H1 (cell line): ENCODE data around the gene GAS6. TPM values are rescaled to one million over a fixed set of nuclear protein-coding genes. Genes with fewer than 3 reads are reported as not detected.

ENCODE experiments used
- CTCF ChIA-PET: fragments of 300-600 bp; sonication (Branson Sonifier 250); formaldehyde crosslinking; loops from one replicate; lab custom pipeline; 2021; ENCODE audit not compliant: partially characterized antibody; lab: Charles Lee
- POLR2A ChIA-PET: fragments of 300-600 bp; sonication (Branson Sonifier 250); formaldehyde crosslinking; loops from one replicate; lab custom pipeline; 2021; ENCODE audit warnings: inconsistent platforms; ENCODE audit not compliant: partially characterized antibody; lab: Charles Lee
- DNase-seq, 2 experiments: peaks; one replicate each; pipeline versions ENCODE4 v3.0.0 to v3.0.0-alpha.2; 2010 to 2022; ENCODE audit warnings: low spot score in 2 of 2, low read depth in 1 of 2, mixed read lengths in 1 of 2
- FAIRE-seq: peaks from 2 replicates; lab custom pipeline; 2011; peaks lifted over from hg19 to GRCh38; lab: Jason Lieb, UNC
- H2AFZ ChIP-seq: 2 replicates; pipeline ENCODE4 v1.8.1; 2012; ENCODE audit warnings: low read length, inconsistent platforms
- H2AK5ac ChIP-seq: 2 replicates; pipeline ENCODE4 v1.6.1; 2013; ENCODE audit warnings: low read depth, low read length
- H2BK120ac ChIP-seq: replicated peaks from 2 replicates; pipeline ENCODE3; 2013; ENCODE audit warnings: low read depth, low read length, inconsistent platforms
- H2BK12ac ChIP-seq: 2 replicates; pipeline ENCODE4 v1.6.1; 2013; ENCODE audit warnings: low read depth, low read length
- H2BK15ac ChIP-seq: 2 replicates; pipeline ENCODE4 v1.6.1; 2013; ENCODE audit warnings: low read length
- H2BK20ac ChIP-seq: 2 replicates; pipeline ENCODE4 v1.6.1; 2013; ENCODE audit warnings: low read length
- H2BK5ac ChIP-seq: 2 replicates; pipeline ENCODE4 v1.6.1; 2013; ENCODE audit warnings: low read depth, low read length
- H3K14ac ChIP-seq: 2 replicates; pipeline ENCODE4 v1.6.1; 2013; ENCODE audit warnings: inconsistent platforms; ENCODE audit not compliant: insufficient read length
- H3K18ac ChIP-seq: 2 replicates; pipeline ENCODE4 v1.6.1; 2013; ENCODE audit warnings: low read length; ENCODE audit errors: extremely low read depth
- H3K23ac ChIP-seq: 2 replicates; pipeline ENCODE4 v1.6.1; 2013; ENCODE audit warnings: inconsistent platforms; ENCODE audit not compliant: insufficient read length
- H3K23me2 ChIP-seq: 2 replicates; pipeline ENCODE4 v1.6.1; 2013; ENCODE audit warnings: low read depth, low read length
- H3K27ac ChIP-seq: 2 replicates; pipeline ENCODE4 v1.6.1; 2011; ENCODE audit warnings: low read depth, low read length, inconsistent platforms
- H3K27me3 ChIP-seq, 4 experiments: replicated peaks in 1 of 4; 1 replicate in 1 of 4; 2 replicates in 3 of 4; pipeline versions ENCODE4 v1.6.1 to v1.8.1; 2011 to 2013; ENCODE audit warnings: low read length in 3 of 4, mild to moderate bottlenecking in 3 of 4, inconsistent platforms in 2 of 4, mixed read lengths in 2 of 4, moderate library complexity in 1 of 4; ENCODE audit not compliant: control insufficient read depth in 3 of 4, insufficient read depth in 3 of 4; ENCODE audit errors: extremely low read depth in 1 of 4
- H3K36me3 ChIP-seq, 4 experiments: 2 replicates each; pipeline versions ENCODE4 v1.6.1 to v1.8.1; 2011 to 2013; ENCODE audit warnings: mild to moderate bottlenecking in 4 of 4, low read length in 3 of 4, moderate library complexity in 2 of 4, control low read depth in 1 of 4, inconsistent platforms in 1 of 4; ENCODE audit not compliant: insufficient read depth in 4 of 4, control insufficient read depth in 2 of 4
- H3K4ac ChIP-seq: replicated peaks from 2 replicates; pipeline ENCODE3; 2013; ENCODE audit warnings: low read length, low read depth, mixed read lengths, inconsistent platforms; ENCODE audit not compliant: insufficient read length
- H3K4me1 ChIP-seq, 4 experiments: replicated peaks in 1 of 4; 1 replicate in 1 of 4; 2 replicates in 3 of 4; pipeline versions ENCODE4 v1.6.1 to v1.8.1; 2011 to 2013; ENCODE audit warnings: low read length in 3 of 4, inconsistent platforms in 2 of 4, mixed read lengths in 1 of 4; ENCODE audit not compliant: insufficient read depth in 4 of 4, control insufficient read depth in 3 of 4
- H3K4me2 ChIP-seq, 2 experiments: 2 replicates each; pipeline versions ENCODE4 v1.6.1 to v1.8.1; 2011 to 2013; ENCODE audit warnings: low read depth in 2 of 2, low read length in 2 of 2, control low read depth in 1 of 2, inconsistent platforms in 1 of 2, mild to moderate bottlenecking in 1 of 2; ENCODE audit not compliant: insufficient read depth in 1 of 2
- H3K4me3 ChIP-seq, 4 experiments: fragments of 200-600, 300-600 bp in 1 of 4; sonication (generic), shearing (Covaris generic), sonication (Bioruptor Twin) in 1 of 4; 2 replicates each; pipeline versions ENCODE4 v1.5.1 to v1.8.1; 2011 to 2016; ENCODE audit warnings: low read length in 4 of 4, low read depth in 3 of 4, control low read depth in 2 of 4, inconsistent platforms in 2 of 4, mild to moderate bottlenecking in 2 of 4, mixed read lengths in 1 of 4, moderate library complexity in 1 of 4; ENCODE audit not compliant: insufficient read depth in 2 of 4; ENCODE audit errors: extremely low read depth in 1 of 4
- H3K56ac ChIP-seq: replicated peaks from 2 replicates; pipeline ENCODE3; 2013; ENCODE audit warnings: low read depth, mild to moderate bottlenecking, mixed read lengths, low read length, inconsistent platforms; ENCODE audit not compliant: insufficient read length
- H3K79me1 ChIP-seq: 2 replicates; pipeline ENCODE4 v1.6.1; 2013; ENCODE audit warnings: low read depth, low read length, control low read depth
- H3K79me2 ChIP-seq, 2 experiments: 2 replicates each; pipeline versions ENCODE4 v1.6.1 to v1.8.1; 2012 to 2013; ENCODE audit warnings: low read length in 2 of 2, mild to moderate bottlenecking in 2 of 2, inconsistent platforms in 1 of 2; ENCODE audit not compliant: insufficient read depth in 2 of 2, control insufficient read depth in 1 of 2
- H3K9ac ChIP-seq, 4 experiments: replicated peaks in 1 of 4; 1 replicate in 1 of 4; 2 replicates in 3 of 4; pipeline versions ENCODE4 v1.6.1 to v1.8.1; 2011 to 2013; ENCODE audit warnings: low read depth in 3 of 4, low read length in 3 of 4, control low read depth in 2 of 4, mild to moderate bottlenecking in 2 of 4, moderate library complexity in 2 of 4, inconsistent platforms in 1 of 4; ENCODE audit errors: extremely low read depth in 1 of 4
- H3K9me3 ChIP-seq, 2 experiments: 2 replicates each; pipeline versions ENCODE4 v1.6.1 to v1.8.1; 2012 to 2013; ENCODE audit warnings: mild to moderate bottlenecking in 2 of 2, moderate library complexity in 2 of 2, control low read depth in 1 of 2, inconsistent platforms in 1 of 2, low read depth in 1 of 2, low read length in 1 of 2, mixed read lengths in 1 of 2; ENCODE audit not compliant: insufficient read depth in 2 of 2
- H4K20me1 ChIP-seq, 2 experiments: replicated peaks in 1 of 2; 2 replicates each; pipeline versions ENCODE3 to v1.8.1; 2011 to 2013; ENCODE audit warnings: inconsistent platforms in 2 of 2, low read length in 2 of 2, mild to moderate bottlenecking in 1 of 2; ENCODE audit not compliant: insufficient read depth in 2 of 2, control insufficient read depth in 1 of 2
- H4K5ac ChIP-seq: 2 replicates; pipeline ENCODE4 v1.6.1; 2013; ENCODE audit warnings: low read length, low read depth, mixed read lengths, inconsistent platforms; ENCODE audit not compliant: insufficient read length
- H4K8ac ChIP-seq: 2 replicates; pipeline ENCODE4 v1.8.0; 2013; ENCODE audit warnings: mild to moderate bottlenecking, moderate library complexity, low read length, inconsistent platforms; ENCODE audit not compliant: insufficient read depth; ENCODE audit errors: extremely low read depth
- H4K91ac ChIP-seq: replicated peaks from 2 replicates; pipeline ENCODE3; 2013; ENCODE audit warnings: low read length, mixed read lengths, inconsistent platforms; ENCODE audit not compliant: insufficient read length
- ATF2 ChIP-seq: IDR thresholded peaks from 2 replicates; pipeline ENCODE4 v1.6.1; 2012; ENCODE audit warnings: low read length, inconsistent platforms
- CTBP2 ChIP-seq: IDR thresholded peaks from 2 replicates; pipeline ENCODE4 v1.7.0; 2011; ENCODE audit warnings: borderline replicate concordance, mild to moderate bottlenecking, moderate library complexity, mixed read lengths, low read length; ENCODE audit not compliant: insufficient read depth, insufficient read length
- CTCF ChIP-seq, 3 experiments: IDR thresholded peaks; 1 replicate in 2 of 3; 2 replicates in 1 of 3; pipeline versions ENCODE4 v1.5.1 to v1.6.1; 2011; ENCODE audit warnings: low read length in 3 of 3, mild to moderate bottlenecking in 3 of 3, inconsistent platforms in 2 of 3, low read depth in 1 of 3, moderate library complexity in 1 of 3; ENCODE audit not compliant: insufficient read depth in 1 of 3; ENCODE audit errors: control extremely low read depth in 1 of 3
- HDAC2 ChIP-seq, 2 experiments: fragments of 300-600 bp in 1 of 2; sonication (generic) in 1 of 2; IDR thresholded peaks; 2 replicates each; pipeline ENCODE4 v1.6.1; 2011 to 2012; ENCODE audit warnings: low read depth in 2 of 2, low read length in 2 of 2, mild to moderate bottlenecking in 2 of 2, moderate library complexity in 2 of 2, borderline replicate concordance in 1 of 2, inconsistent platforms in 1 of 2
- MAFK ChIP-seq: IDR thresholded peaks from 2 replicates; pipeline ENCODE4 v1.6.1; 2012; ENCODE audit warnings: low read depth, mild to moderate bottlenecking, improper control_type of control experiment, low read length
- TCF12 ChIP-seq: IDR thresholded peaks from 2 replicates; pipeline ENCODE4 v1.6.1; 2011; ENCODE audit warnings: low read depth, mild to moderate bottlenecking, low read length
- TEAD4 ChIP-seq: IDR thresholded peaks from 2 replicates; pipeline ENCODE4 v1.6.1; 2012; ENCODE audit warnings: low read depth, low read length, inconsistent platforms, mixed read lengths
- WGBS, 2 experiments: shearing (Covaris generic) in 1 of 2; methylation state at CpG; one replicate each; pipeline versions ENCODE4 v1.1.6 to v1.1.7; 2013 to 2015; ENCODE audit warnings: low lambda C conversion rate in 2 of 2, mixed read lengths in 2 of 2, inconsistent platforms in 1 of 2, low coverage in 1 of 2, missing lambda C conversion rate in 1 of 2; ENCODE audit not compliant: insufficient replicate concordance in 2 of 2, insufficient coverage in 1 of 2, insufficient read length in 1 of 2; ENCODE audit errors: extremely low coverage in 1 of 2, missing lambda C conversion rate in 1 of 2; 5-methylcytosine and 5-hydroxymethylcytosine counted together
- polyA plus RNA-seq, 7 experiments: library from polyadenylated mRNA; depleted of rRNA in 3 of 7; stranded (reverse) in 5 of 7; unstranded in 2 of 7; fragments of >200 nt in 5 of 7; fragments of 200-250 nt in 2 of 7; gene quantifications; 1 replicate in 5 of 7; 2 replicates in 1 of 7; 4 replicates in 1 of 7; pipeline versions ENCODE4 v1.2.1 to v1.2.3, GENCODE V29; 2011 to 2013; ENCODE audit warnings: missing spikeins in 2 of 7, mixed read lengths in 2 of 7
- total RNA-seq: library from RNA; stranded (reverse); fragmentation: NEBNext Ultra II Directional; extraction: Animal tissue kit (Norgen Biotek cat#: 25700); gene quantifications from 2 replicates; pipeline ENCODE4 v1.2.1, GENCODE V29; 2021

The GAS6 gene
- total and polyA plus RNA-seq, 2 of the 8 experiments (the other 6 are each of a cell fraction or from before 2014, with no cell fraction given): 18.6 to 31.0 TPM

DNA sequence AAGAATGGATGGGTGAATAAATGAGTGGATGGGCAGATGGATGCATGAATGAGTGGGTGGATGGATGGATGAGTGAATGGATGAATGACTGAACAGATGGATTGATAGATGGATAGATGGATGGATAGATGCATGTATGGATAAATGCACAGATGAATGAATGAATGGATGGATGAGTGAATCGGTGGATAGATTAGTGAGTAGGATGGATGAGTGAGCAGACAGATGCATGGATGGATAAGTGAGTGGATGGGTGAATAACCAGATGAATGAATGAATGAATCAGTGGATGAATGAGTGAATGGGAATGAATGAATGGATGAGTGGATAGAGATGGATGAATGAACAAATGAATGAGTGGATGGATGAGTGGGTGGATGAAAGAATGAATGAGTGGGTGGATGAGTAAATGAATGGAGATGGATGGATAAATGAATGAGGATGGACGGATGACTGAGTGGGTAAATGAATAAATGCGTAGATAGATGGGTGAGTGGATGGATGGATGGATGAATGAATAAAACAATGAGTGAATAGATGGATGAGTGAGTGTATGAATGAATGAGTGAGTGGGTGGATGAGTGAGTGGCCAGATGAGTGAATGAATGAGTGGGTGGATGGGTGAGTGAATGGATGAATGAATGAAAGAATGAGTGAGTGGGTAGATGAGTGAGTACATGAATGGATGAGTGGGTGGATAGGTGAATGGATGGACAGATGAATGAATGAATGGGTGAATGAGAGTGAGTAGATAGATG, 13.0 kb downstream of the GAS6 start:
- DNase-seq: no peak
- no peak overlapping the region for H2BK120ac ChIP-seq
- no peaks in the 10 kb centered on the region for H3K27me3 ChIP-seq
- no peak overlapping the region for H4K8ac ChIP-seq
- no peak overlapping the region for H3K56ac ChIP-seq
- H3K79me1 ChIP-seq: no peaks in the 10 kb centered on the region; the same call in 1 of the 2 replicates
- no peak overlapping the region for H3K23ac ChIP-seq
- H4K5ac ChIP-seq: no peak overlapping the region
- H2BK5ac ChIP-seq: no peak overlapping the region
- H2AFZ ChIP-seq: no peak overlapping the region
- H3K18ac ChIP-seq: no peak overlapping the region
- peaks cover 0 to 8% of the 10 kb centered on the region in 2 experiments; a peak in 1 of 4 replicates for H3K79me2 ChIP-seq
- peaks cover 7% of the 10 kb centered on the region; the same call in 1 of the 2 replicates for H3K23me2 ChIP-seq
- peaks cover 0 to 8% of the 10 kb centered on the region in 2 experiments for H4K20me1 ChIP-seq
- H3K14ac ChIP-seq: no peak overlapping the region
- H3K4ac ChIP-seq: no peak overlapping the region
- H4K91ac ChIP-seq: no peak overlapping the region
- no peak overlapping the region; the same call in 1 of the 2 replicates for H2BK20ac ChIP-seq
- peaks cover 0 to 15% (median 6%) of the 10 kb centered on the region in 4 experiments; a peak in 4 of 7 replicates for H3K4me1 ChIP-seq
- no peak for FAIRE-seq
- no peak overlapping the region for H2BK15ac ChIP-seq
- H3K9me3 ChIP-seq: no peaks in the 10 kb centered on the region
- H3K9ac ChIP-seq: no peak overlapping the region
- no peaks in the 10 kb centered on the region for H3K36me3 ChIP-seq
- H3K4me2 ChIP-seq: no peak overlapping the region
- H3K4me3 ChIP-seq: no peak overlapping the region
- ChIA-PET CTCF (interaction anchor here (0.9 to 1.1 kb wide), 2 partner anchors 46 to 120 kb away, joined by 3 to 4 read pairs; no protein-coding TSS in a partner anchor), POLR2A (no interaction called here)
- no peak overlapping the region for H2BK12ac ChIP-seq
- no peak overlapping the region for H3K27ac ChIP-seq
- no peak overlapping the region for H2AK5ac ChIP-seq
- WGBS, 2 experiments: 90 to 100% methylated on average over 2 to 3 of the region's 3 CpGs
- TF ChIP-seq HDAC2 (IDR thresholded peaks at IDR 0.05; ENCODE audit: borderline replicate concordance in 1 of 2, low read depth in 2 of 2, low read length in 2 of 2) (no peak), TEAD4 (no peak), TCF12 (no peak), CTBP2 (no peak), ATF2 (no peak), MAFK (no peak), CTCF (IDR thresholded peaks at IDR 0.05; ENCODE audit: control extremely low read depth in 1 of 3, insufficient read depth in 1 of 3, low read depth in 1 of 3, low read length in 3 of 3) (no peak)
